Fibroblast of lung (primary cell): Measurements from ENCODE around the gene RASGEF1B.

Experiments
- CTCF ChIP-seq, 2 donors: IDR thresholded peaks in 1 of 2; conservative IDR thresholded peaks in 1 of 2; 1 replicate in 1 of 2; 2 replicates in 1 of 2; pipeline ENCODE4 v1.5.1; 2011 to 2012; ENCODE audit warnings: low read length in 2 of 2, control low read depth in 1 of 2, inconsistent platforms in 1 of 2, low read depth in 1 of 2, mild to moderate bottlenecking in 1 of 2
- EZH2 ChIP-seq: IDR thresholded peaks from 2 replicates; pipeline ENCODE4 v1.5.1; 2012; ENCODE audit warnings: low read length, control low read depth, mild to moderate bottlenecking; ENCODE audit errors: missing control alignments

- no peak for TF ChIP-seq CTCF (conservative IDR thresholded peaks at IDR 0.05 in 1 of 2, IDR thresholded peaks at IDR 0.05 in 1 of 2; ENCODE audit: low read depth in 1 of 2, low read length in 2 of 2)
- no peak for TF ChIP-seq EZH2
Observed at GRCh38 chr4:81467672-81467964, 4.1 kb downstream of the RASGEF1B start.
